Cardiac muscle cell (in vitro differentiated cells and primary cell): ENCODE measurements around the gene POLR2L. TPM values are rescaled to one million over a fixed set of nuclear protein-coding genes. Genes with fewer than 3 reads are reported as not detected.
A peak's percentile ranks its signal among the peaks of the same experiment; 100 is the strongest.

Experiments
- DNase-seq, 2 donors: peaks; one replicate each; pipeline versions ENCODE4 v3.0.0 to v3.0.0-alpha.2; 2010 to 2017; ENCODE audit warnings: low read depth in 1 of 2, low spot score in 1 of 2
- H3K27ac ChIP-seq: fragments of 200-600 bp; sonication (generic); 2 replicates; pipeline ENCODE4 v1.5.1; 2016
- H3K27me3 ChIP-seq: fragments of 200-600 bp; sonication (generic); 2 replicates; pipeline ENCODE4 v1.6.0; 2016; ENCODE audit warnings: control low read depth
- H3K36me3 ChIP-seq: fragments of 200-600 bp; sonication (generic); 2 replicates; pipeline ENCODE4 v1.5.1; 2016; ENCODE audit warnings: control low read depth
- H3K4me1 ChIP-seq: fragments of 200-600 bp; sonication (generic); 2 replicates; pipeline ENCODE4 v1.8.1; 2017; ENCODE audit warnings: low read depth, mild to moderate bottlenecking, mixed run types
- H3K4me3 ChIP-seq: fragments of 200-600 bp; sonication (generic); 2 replicates; pipeline ENCODE4 v1.5.1; 2016; ENCODE audit warnings: mild to moderate bottlenecking
- H3K9me3 ChIP-seq: fragments of 200-600 bp; sonication (generic); 2 replicates; pipeline ENCODE4 v1.5.1; 2017; ENCODE audit warnings: low read depth, mild to moderate bottlenecking, control low read depth
- polyA plus RNA-seq: library from polyadenylated mRNA; unstranded; fragments of >200 nt; fragmentation: Nextera tagmentation; extraction: Ambion mirVana; gene quantifications from 2 replicates; pipeline ENCODE4 v1.2.1, GENCODE V29; 2016
- total RNA-seq: library from RNA; depleted of rRNA; stranded (reverse); fragments of >200 nt; gene quantifications from 2 replicates; pipeline ENCODE4 v1.2.3, GENCODE V29; 2016
- TF ChIP-seq, protein P1 (sequence below): IDR thresholded peaks from 2 replicates; pipeline ENCODE4 v1.5.1; 2012; ENCODE audit warnings: low read depth, mild to moderate bottlenecking, low read length

Gene POLR2L
- total and polyA plus RNA-seq, 2 experiments from 2014 or later = 67.3 to 482 TPM

GRCh38 chr11:877565-877964 lies 35.2 kb upstream of the POLR2L start:
- H3K27me3 ChIP-seq = no peaks in the 10 kb centered on the region
- H3K4me1 ChIP-seq = no peaks in the 10 kb centered on the region
- no peaks in the 10 kb centered on the region for H3K9me3 ChIP-seq
- H3K36me3 ChIP-seq = peaks cover 3% of the 10 kb centered on the region
- no peak for DNase-seq
- H3K27ac ChIP-seq = no peak overlapping the region
- no peak overlapping the region for H3K4me3 ChIP-seq
- TF ChIP-seq, protein P1, sequence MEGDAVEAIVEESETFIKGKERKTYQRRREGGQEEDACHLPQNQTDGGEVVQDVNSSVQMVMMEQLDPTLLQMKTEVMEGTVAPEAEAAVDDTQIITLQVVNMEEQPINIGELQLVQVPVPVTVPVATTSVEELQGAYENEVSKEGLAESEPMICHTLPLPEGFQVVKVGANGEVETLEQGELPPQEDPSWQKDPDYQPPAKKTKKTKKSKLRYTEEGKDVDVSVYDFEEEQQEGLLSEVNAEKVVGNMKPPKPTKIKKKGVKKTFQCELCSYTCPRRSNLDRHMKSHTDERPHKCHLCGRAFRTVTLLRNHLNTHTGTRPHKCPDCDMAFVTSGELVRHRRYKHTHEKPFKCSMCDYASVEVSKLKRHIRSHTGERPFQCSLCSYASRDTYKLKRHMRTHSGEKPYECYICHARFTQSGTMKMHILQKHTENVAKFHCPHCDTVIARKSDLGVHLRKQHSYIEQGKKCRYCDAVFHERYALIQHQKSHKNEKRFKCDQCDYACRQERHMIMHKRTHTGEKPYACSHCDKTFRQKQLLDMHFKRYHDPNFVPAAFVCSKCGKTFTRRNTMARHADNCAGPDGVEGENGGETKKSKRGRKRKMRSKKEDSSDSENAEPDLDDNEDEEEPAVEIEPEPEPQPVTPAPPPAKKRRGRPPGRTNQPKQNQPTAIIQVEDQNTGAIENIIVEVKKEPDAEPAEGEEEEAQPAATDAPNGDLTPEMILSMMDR = no peak

DNA sequence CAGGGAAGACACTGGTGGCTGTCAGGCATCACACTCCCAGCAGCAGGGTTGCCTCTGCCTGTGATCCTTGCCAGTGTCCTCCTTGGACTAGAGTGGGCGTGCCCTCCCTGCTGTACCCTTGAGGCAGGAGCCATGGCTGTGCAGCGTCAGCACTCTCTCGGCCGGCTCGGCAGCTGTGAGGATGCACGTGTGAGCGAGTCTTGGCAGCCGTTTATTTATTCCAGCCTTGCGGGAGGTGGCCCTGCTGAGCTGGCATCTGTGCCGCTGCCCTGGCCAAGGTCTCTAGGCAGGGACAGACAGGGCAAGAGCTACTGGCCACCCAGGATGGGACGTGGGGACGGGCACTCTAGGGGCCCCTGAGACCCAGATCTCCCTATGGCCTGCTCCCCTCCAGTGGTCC lies 34.2 kb upstream of the POLR2L start:
- Histone ChIP-seq H3K27ac (no peak overlapping the region), H3K27me3 (no peaks in the 10 kb centered on the region), H3K4me1 (no peaks in the 10 kb centered on the region), H3K9me3 (no peaks in the 10 kb centered on the region), H3K36me3 (peaks cover 3% of the 10 kb centered on the region), H3K4me3 (no peak overlapping the region)
- TF ChIP-seq, protein P1 = no peak
- DNase-seq = no peak

DNA sequence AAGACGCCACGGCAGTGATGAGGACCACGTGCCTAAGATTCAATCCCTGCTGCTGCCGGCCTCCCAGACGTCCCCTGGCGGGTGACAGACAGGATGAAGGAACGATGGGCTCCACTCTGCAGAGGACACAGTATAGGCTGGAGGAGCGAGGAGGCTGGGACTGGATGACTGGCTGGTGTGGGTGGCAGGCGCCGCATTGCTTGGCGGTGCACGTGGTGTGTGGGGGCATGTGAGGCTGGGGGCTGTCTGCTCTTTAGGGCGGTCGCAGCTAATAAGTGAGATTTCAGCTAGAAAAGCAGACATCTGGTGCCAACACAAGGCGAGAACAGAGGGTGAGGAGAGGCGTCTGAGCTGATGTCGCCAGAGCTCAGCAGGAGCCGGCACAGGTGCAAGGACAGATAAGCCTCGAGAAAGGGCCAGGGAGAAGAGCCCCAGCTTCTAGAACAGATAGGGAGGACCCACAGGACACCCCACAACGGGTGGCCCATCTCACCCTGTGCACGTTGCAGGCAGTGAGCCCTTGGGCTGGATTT lies 33.5 kb upstream of the POLR2L start:
- Histone ChIP-seq H3K27me3 (no peaks in the 10 kb centered on the region), H3K4me3 (no peak overlapping the region)
- TF ChIP-seq, protein P1 = no peak

GRCh38 chr11:875203-875602 lies 32.9 kb upstream of the POLR2L start:
- no peaks in the 10 kb centered on the region for H3K36me3 ChIP-seq
- no peaks in the 10 kb centered on the region for H3K4me1 ChIP-seq
- no peaks in the 10 kb centered on the region for H3K9me3 ChIP-seq
- H3K27me3 ChIP-seq = no peaks in the 10 kb centered on the region
- TF ChIP-seq, protein P1 = no peak
- no peak overlapping the region for H3K27ac ChIP-seq
- H3K4me3 ChIP-seq = no peak overlapping the region
- DNase-seq = no peak

More for the DNA sequence above, 33.5 kb upstream of the POLR2L start:
- no peak overlapping the region for H3K27ac ChIP-seq
- no peaks in the 10 kb centered on the region for H3K4me1 ChIP-seq
- H3K36me3 ChIP-seq = peaks cover 3% of the 10 kb centered on the region
- DNase-seq = no peak
- no peaks in the 10 kb centered on the region for H3K9me3 ChIP-seq

- Histone ChIP-seq H3K27me3 (no peaks in the 10 kb centered on the region), H3K9me3 (no peaks in the 10 kb centered on the region), H3K27ac (no peak overlapping the region), H3K4me1 (no peaks in the 10 kb centered on the region), H3K36me3 (no peaks in the 10 kb centered on the region), H3K4me3 (no peak overlapping the region)
- TF ChIP-seq, protein P1 = no peak
- peak in 1 of 2 donors; percentile 48 for DNase-seq
These were observed 31.4 kb upstream of the POLR2L start for GRCh38 chr11:873706-874105.

DNA sequence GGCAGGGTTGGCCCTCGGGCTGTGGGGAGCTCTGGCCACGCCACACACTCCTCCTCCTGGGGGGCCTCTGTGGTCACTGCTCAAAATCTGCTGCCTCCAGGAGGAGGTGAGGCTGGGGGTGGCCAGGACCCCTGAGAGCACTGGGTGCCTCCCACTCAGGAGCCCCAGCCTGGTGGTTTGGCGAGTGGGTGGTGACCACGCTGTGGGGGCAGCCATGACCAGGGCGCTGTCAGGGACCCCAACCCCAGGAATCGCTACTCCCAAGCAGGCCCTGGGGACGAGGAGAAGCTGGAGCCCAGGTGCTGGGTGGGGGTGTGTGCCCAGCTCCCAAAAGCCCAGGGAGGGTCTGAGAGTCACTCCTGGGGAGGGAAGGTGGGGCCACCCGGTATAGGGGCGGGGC lies 30.5 kb upstream of the POLR2L start:
- no peaks in the 10 kb centered on the region for H3K9me3 ChIP-seq
- TF ChIP-seq, protein P1 = no peak
- H3K4me1 ChIP-seq = no peaks in the 10 kb centered on the region
- no peaks in the 10 kb centered on the region for H3K27me3 ChIP-seq
- no peak overlapping the region for H3K4me3 ChIP-seq
- H3K36me3 ChIP-seq = no peaks in the 10 kb centered on the region
- no peak overlapping the region for H3K27ac ChIP-seq
- no peak for DNase-seq
